Activated B cell treated with CpG ODN at 0.5 μM for 24 hours (primary cell): ENCODE data around the gene TMPRSS13. TPM values are rescaled to one million over a fixed set of nuclear protein-coding genes. Genes with fewer than 3 reads are reported as not detected.
A peak's percentile ranks its signal among the peaks of the same experiment; 100 is the strongest.

Experiments
- ATAC-seq: fragments of 200-7000 bp; cut with Tn5 transposase; one replicate; pipeline ENCODE4 v1.10.0; 2021; ENCODE audit warnings: low read depth, mild to moderate bottlenecking, moderate library complexity
- CTCF ChIA-PET: fragments of 350-600 bp; sonication (Branson Sonifier 250); formaldehyde crosslinking; loops from one replicate; lab custom pipeline; 2021; ENCODE audit warnings: antibody characterized with exemption; lab: Charles Lee
- POLR2A ChIA-PET: fragments of 350-600 bp; sonication (Branson Sonifier 250); formaldehyde crosslinking; loops from one replicate; lab custom pipeline; 2021; ENCODE audit warnings: antibody characterized with exemption; lab: Charles Lee
- DNase-seq: peaks from one replicate; pipeline ENCODE4 v3.0.0; 2022
- H3K27ac Mint-ChIP-seq: one replicate; pipeline ENCODE4 v1.8.0; 2020; ENCODE audit warnings: mixed read lengths
- H3K27me3 Mint-ChIP-seq: one replicate; pipeline ENCODE4 v1.8.0; 2021; ENCODE audit warnings: mixed read lengths
- H3K36me3 Mint-ChIP-seq: one replicate; pipeline ENCODE4 v1.8.0; 2021; ENCODE audit warnings: low read depth, mixed read lengths
- H3K4me1 Mint-ChIP-seq: one replicate; pipeline ENCODE4 v1.8.0; 2021; ENCODE audit warnings: mixed read lengths
- H3K4me3 Mint-ChIP-seq: one replicate; pipeline ENCODE4 v1.8.0; 2020; ENCODE audit warnings: mild to moderate bottlenecking, mixed read lengths
- H3K9me3 Mint-ChIP-seq: one replicate; pipeline ENCODE4 v1.8.0; 2020; ENCODE audit warnings: mixed read lengths
- CTCF ChIP-seq: fragments of 200-600 bp; IDR thresholded peaks from one replicate; pipeline ENCODE4 v1.8.0; 2022; ENCODE audit warnings: antibody characterized with exemption, mild to moderate bottlenecking
- intact Hi-C: fragments of 100-400 bp; cut with micrococcal nuclease; formaldehyde crosslinking; loops from one replicate; pipeline ENCODE4 v1.15.1; 2024
- total RNA-seq: library from RNA; stranded (reverse); gene quantifications from 2 replicates; pipeline ENCODE4 v1.2.3, GENCODE V29; 2022

TMPRSS13 gene
- total RNA-seq, 1 donor from 2014 or later = 3.7 TPM

- ChIA-PET CTCF (no interaction called here), POLR2A (interaction anchor here (7.9 to 41.6 kb wide), 2 partner anchors 11 to 26 kb away, joined by 69 to 930 read pairs; partner anchors contain the start of gene IL10RA)
- DNase-seq (no peak), ATAC-seq (no peak)
- intact Hi-C loops = no loop called here
- Mint-ChIP-seq H3K4me3 (no peak overlapping the region), H3K27me3 (no peaks in the 10 kb centered on the region), H3K36me3 (peaks cover 7% of the 10 kb centered on the region), H3K27ac (peak overlapping the region; percentile 24), H3K9me3 (no peaks in the 10 kb centered on the region), H3K4me1 (peaks cover 57% of the 10 kb centered on the region)
- no peak for TF ChIP-seq CTCF
These were observed 47.2 kb upstream of the TMPRSS13 start for GRCh38 chr11:117976445-117976844.

DNA sequence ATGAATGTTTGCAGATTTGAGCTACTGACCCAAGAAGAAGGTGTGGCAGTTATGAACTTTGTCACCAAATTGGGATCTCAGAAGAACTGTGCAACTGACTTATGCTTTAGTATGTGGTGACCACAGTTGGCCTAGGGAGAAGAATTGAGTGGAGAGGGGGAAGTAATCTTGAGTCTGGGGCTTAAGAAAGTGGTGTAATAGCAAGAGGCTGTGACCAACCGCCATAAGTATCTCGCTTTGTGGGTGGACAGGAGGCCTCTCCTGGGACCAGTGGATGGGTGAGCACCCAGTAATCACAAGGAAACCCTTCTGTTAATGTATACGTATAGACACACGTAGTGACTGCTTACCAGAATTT lies 44.3 kb upstream of the TMPRSS13 start:
- TF ChIP-seq CTCF = no peak
- ATAC-seq (no peak), DNase-seq (no peak)
- H3K36me3 Mint-ChIP-seq = peaks cover 7% of the 10 kb centered on the region
- CTCF ChIA-PET = interaction anchor here (1.3 kb wide), 1 partner anchor 10 kb away, joined by 4 read pairs; no protein-coding TSS in a partner anchor
- no peaks in the 10 kb centered on the region for H3K9me3 Mint-ChIP-seq
- H3K4me3 Mint-ChIP-seq = no peak overlapping the region
- peaks cover 47% of the 10 kb centered on the region for H3K4me1 Mint-ChIP-seq
- H3K27me3 Mint-ChIP-seq = no peaks in the 10 kb centered on the region
- no peak overlapping the region for H3K27ac Mint-ChIP-seq
- intact Hi-C loops = loop anchor here (2.0 kb wide), 1 partner anchor 15 kb away; no protein-coding TSS in a partner anchor
- POLR2A ChIA-PET = interaction anchor here (7.9 to 41.6 kb wide), 2 partner anchors 14 to 23 kb away, joined by 69 to 930 read pairs; partner anchors contain the start of gene IL10RA

DNA sequence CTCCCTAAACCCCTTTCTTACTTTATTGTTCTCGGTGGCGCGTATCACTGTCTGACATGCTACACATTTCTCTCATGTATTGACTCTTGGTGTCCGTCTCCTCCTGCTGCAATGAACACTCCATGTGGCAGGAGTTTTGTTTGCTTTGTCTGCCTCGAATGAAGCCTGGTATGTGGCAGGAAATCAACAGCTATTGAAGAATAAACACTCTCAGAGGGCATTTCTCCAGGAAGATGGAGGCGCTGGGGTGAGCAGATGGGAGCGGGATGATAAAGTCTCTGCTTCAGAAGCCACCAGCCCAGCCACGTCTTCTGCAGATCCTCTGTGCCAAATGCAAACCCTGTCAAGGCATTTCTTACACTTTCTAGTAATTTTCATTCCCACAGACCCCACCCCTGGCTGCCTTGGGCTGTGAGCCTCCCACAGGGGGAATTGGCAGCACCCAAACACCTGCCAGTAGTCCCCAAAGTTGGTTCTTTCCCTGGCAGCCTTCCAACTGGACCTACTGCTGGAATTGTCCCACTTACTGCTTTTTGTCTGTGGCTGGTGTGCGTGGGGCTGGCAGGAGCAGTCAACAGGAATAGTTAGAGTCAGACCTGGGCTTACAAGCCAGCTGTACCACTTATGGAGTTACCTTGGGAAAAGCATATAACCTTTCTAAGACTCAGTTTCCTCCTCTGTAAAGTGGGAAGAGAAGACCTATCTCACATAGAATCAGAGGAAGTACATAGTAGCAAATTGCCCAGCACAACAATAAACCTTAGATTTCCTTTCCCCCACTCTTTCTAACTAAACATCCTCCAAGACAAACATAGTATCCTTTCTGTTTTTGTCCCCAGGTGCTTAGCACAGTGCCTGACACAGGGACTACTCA lies 43.7 kb upstream of the TMPRSS13 start:
- CTCF ChIA-PET = interaction anchor here (1.3 kb wide), 1 partner anchor 11 kb away, joined by 4 read pairs; no protein-coding TSS in a partner anchor
- no peaks in the 10 kb centered on the region for H3K9me3 Mint-ChIP-seq
- TF ChIP-seq CTCF = no peak
- H3K36me3 Mint-ChIP-seq = peaks cover 5% of the 10 kb centered on the region
- POLR2A ChIA-PET = interaction anchor here (7.9 to 41.6 kb wide), 2 partner anchors 14 to 22 kb away, joined by 69 to 930 read pairs; partner anchors contain the start of gene IL10RA
- DNase-seq (no peak), ATAC-seq (no peak)
- intact Hi-C loops = loop anchor here (2.0 kb wide), 1 partner anchor 14 kb away; no protein-coding TSS in a partner anchor
- H3K27me3 Mint-ChIP-seq = no peaks in the 10 kb centered on the region
- H3K4me1 Mint-ChIP-seq = peaks cover 43% of the 10 kb centered on the region
- no peak overlapping the region for H3K4me3 Mint-ChIP-seq
- no peak overlapping the region for H3K27ac Mint-ChIP-seq

DNA sequence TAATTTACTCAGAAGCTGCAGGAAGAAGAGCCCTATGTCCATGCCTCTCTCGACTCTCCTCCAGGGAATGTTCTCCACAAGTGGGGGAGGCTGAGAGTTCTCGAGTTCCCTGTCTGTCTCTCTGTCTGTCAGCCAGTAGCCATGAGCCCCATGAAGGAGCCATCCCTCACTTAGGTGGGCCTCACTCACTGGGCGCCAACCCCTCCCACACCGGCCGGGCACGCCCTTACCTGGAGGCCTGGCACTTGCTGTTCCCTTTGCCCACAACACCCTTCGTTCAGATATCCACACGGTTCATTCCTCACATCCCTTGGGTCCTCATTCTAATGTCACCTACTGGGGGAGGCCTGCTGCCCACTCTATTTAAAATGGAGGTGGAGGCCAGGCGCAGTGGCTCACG lies 42.8 kb upstream of the TMPRSS13 start:
- no peak for TF ChIP-seq CTCF
- no peak overlapping the region for H3K27ac Mint-ChIP-seq
- H3K9me3 Mint-ChIP-seq = no peaks in the 10 kb centered on the region
- H3K4me1 Mint-ChIP-seq = peaks cover 35% of the 10 kb centered on the region
- ATAC-seq (no peak), DNase-seq (no peak)
- no peak overlapping the region for H3K4me3 Mint-ChIP-seq
- H3K27me3 Mint-ChIP-seq = no peaks in the 10 kb centered on the region
- ChIA-PET POLR2A (interaction anchor here (41.6 kb wide), 1 partner anchor 21 kb away, joined by 930 read pairs; no protein-coding TSS in a partner anchor), CTCF (no interaction called here)
- H3K36me3 Mint-ChIP-seq = peaks cover 2% of the 10 kb centered on the region
- intact Hi-C loops = loop anchor here (2.0 kb wide), 1 partner anchor 13 kb away; no protein-coding TSS in a partner anchor
